A673 (cell line): Measurements from ENCODE around the gene PANK3. TPM values are rescaled to one million over a fixed set of nuclear protein-coding genes. Genes with fewer than 3 reads are reported as not detected.

ENCODE experiments used
- BruUV-seq: library from RNA; stranded (reverse); fragments of 400-500 nt; replicated peaks from 2 replicates; lab custom pipeline; 2021; lab: Mats Ljungman, UMichigan
- CTCF ChIA-PET: fragments of 300-600 bp; sonication (Branson Sonifier 250); formaldehyde crosslinking; loops from one replicate; lab custom pipeline; 2022; ENCODE audit warnings: antibody characterized with exemption; lab: Charles Lee
- POLR2A ChIA-PET: fragments of 300-600 bp; sonication (Branson Sonifier 250); formaldehyde crosslinking; loops from one replicate; lab custom pipeline; 2022; ENCODE audit warnings: antibody characterized with exemption; ENCODE audit not compliant: low non-redundant PET; lab: Charles Lee
- DNase-seq: peaks from one replicate; pipeline ENCODE4 v3.0.0-alpha.2; 2015; ENCODE audit warnings: low spot score
- H3K27ac ChIP-seq: fragments of 200-600 bp; sonication (generic); 2 replicates; pipeline ENCODE4 v1.5.1; 2016; ENCODE audit warnings: mixed run types, low read depth, mild to moderate bottlenecking, mixed read lengths, antibody characterized with exemption, low read length; ENCODE audit not compliant: poor library complexity, severe bottlenecking
- H3K27me3 ChIP-seq: fragments of 200-600 bp; sonication (generic); replicated peaks from 2 replicates; pipeline ENCODE4 v1.6.1; 2017; ENCODE audit warnings: mixed run types, low read depth, mild to moderate bottlenecking, mixed read lengths, antibody characterized with exemption, low read length; ENCODE audit not compliant: insufficient read depth, poor library complexity
- H3K36me3 ChIP-seq: fragments of 200-600 bp; sonication (generic); 2 replicates; pipeline ENCODE4 v1.6.1; 2016; ENCODE audit warnings: mixed run types, mild to moderate bottlenecking, mixed read lengths, antibody characterized with exemption, low read length; ENCODE audit not compliant: insufficient read depth, poor library complexity, severe bottlenecking
- H3K4me1 ChIP-seq: fragments of 200-600 bp; sonication (generic); 2 replicates; pipeline ENCODE4 v1.6.1; 2017; ENCODE audit warnings: mixed run types, mild to moderate bottlenecking, mixed read lengths, antibody characterized with exemption, low read length; ENCODE audit not compliant: insufficient read depth, poor library complexity, severe bottlenecking
- H3K4me3 ChIP-seq: fragments of 200-600 bp; sonication (generic); 2 replicates; pipeline ENCODE4 v1.5.1; 2016; ENCODE audit warnings: low read depth, mixed run types, mild to moderate bottlenecking, mixed read lengths, low read length; ENCODE audit not compliant: poor library complexity, severe bottlenecking
- H3K9me3 ChIP-seq: fragments of 200-600 bp; sonication (generic); 2 replicates; pipeline ENCODE4 v1.6.1; 2016; ENCODE audit warnings: mixed run types, low read depth, mild to moderate bottlenecking, mixed read lengths, antibody characterized with exemption, low read length; ENCODE audit not compliant: poor library complexity, severe bottlenecking
- CTCF ChIP-seq: fragments of 300-800, 200-600 bp; sonication (generic); conservative IDR thresholded peaks from 2 replicates; pipeline ENCODE4 v1.5.1; 2017; ENCODE audit warnings: low read depth, mild to moderate bottlenecking, antibody characterized with exemption, low read length, moderate library complexity, mixed read lengths
- EZH2 ChIP-seq: fragments of 200-600 bp; sonication (generic); IDR thresholded peaks from 2 replicates; pipeline ENCODE4 v1.6.1; 2017; ENCODE audit warnings: borderline replicate concordance, low read depth, mild to moderate bottlenecking, mixed read lengths, antibody characterized with exemption, low read length; ENCODE audit not compliant: poor library complexity, severe bottlenecking
- intact Hi-C: fragments of 100-400 bp; cut with micrococcal nuclease; formaldehyde crosslinking; loops from one replicate; pipeline ENCODE4 v1.10.0; 2022; ENCODE audit not compliant: unreplicated experiment
- microRNA-seq: library from miRNA; unstranded; fragments of <30 nt; microRNA quantifications from one replicate; pipeline ENCODE4 v1.2.0, GENCODE V29; 2021
- total RNA-seq: library from RNA; stranded (reverse); gene quantifications from 2 replicates; pipeline ENCODE4 v1.2.3, GENCODE V29; 2021

PANK3 gene
- total RNA-seq, 1 experiment from 2014 or later = 79.2 TPM

DNA sequence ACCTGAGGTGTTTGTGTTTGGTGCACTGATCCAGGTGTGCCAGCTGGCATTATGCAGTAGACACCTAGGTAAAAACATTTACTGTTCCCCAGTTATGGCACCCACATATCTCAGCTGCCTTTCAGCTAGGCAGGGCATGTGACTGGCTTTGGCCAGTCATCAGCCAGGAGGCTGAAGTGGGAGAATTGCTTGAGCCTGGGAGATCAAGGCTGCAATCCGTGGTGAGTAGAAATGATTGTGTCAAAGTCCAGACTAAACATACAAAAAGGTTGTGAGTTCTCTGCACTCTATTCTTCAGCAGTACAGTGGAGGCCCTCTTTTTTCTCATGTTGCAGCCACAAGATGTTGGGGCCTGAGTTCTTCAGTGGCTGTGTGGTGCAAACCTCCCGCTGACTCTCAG, 53.3 kb downstream of the PANK3 start:
- H3K27me3 ChIP-seq = peaks cover 20% of the 10 kb centered on the region
- intact Hi-C loops = no loop called here
- BruUV-seq = no TSS peak
- no peak for TF ChIP-seq CTCF
- TF ChIP-seq EZH2 = no peak
- ChIA-PET CTCF (no interaction called here), POLR2A (no interaction called here)
- DNase-seq = no peak
- no peaks in the 10 kb centered on the region for H3K4me1 ChIP-seq
- no peaks in the 10 kb centered on the region for H3K36me3 ChIP-seq
- H3K27ac ChIP-seq = no peak overlapping the region
- H3K9me3 ChIP-seq = no peaks in the 10 kb centered on the region
- H3K4me3 ChIP-seq = no peak overlapping the region

- Histone ChIP-seq H3K4me1 (no peaks in the 10 kb centered on the region), H3K27me3 (no peaks in the 10 kb centered on the region), H3K36me3 (peaks cover 82% of the 10 kb centered on the region), H3K9me3 (peaks cover 14% of the 10 kb centered on the region), H3K27ac (no peak overlapping the region), H3K4me3 (no peak overlapping the region)
- ChIA-PET POLR2A (no interaction called here), CTCF (no interaction called here)
- no peak for TF ChIP-seq CTCF
- no peak for DNase-seq
- no TSS peak for BruUV-seq
- intact Hi-C loops = no loop called here
Measured at GRCh38 chr5:168513861-168514428, 65.2 kb downstream of the PANK3 start.

DNA sequence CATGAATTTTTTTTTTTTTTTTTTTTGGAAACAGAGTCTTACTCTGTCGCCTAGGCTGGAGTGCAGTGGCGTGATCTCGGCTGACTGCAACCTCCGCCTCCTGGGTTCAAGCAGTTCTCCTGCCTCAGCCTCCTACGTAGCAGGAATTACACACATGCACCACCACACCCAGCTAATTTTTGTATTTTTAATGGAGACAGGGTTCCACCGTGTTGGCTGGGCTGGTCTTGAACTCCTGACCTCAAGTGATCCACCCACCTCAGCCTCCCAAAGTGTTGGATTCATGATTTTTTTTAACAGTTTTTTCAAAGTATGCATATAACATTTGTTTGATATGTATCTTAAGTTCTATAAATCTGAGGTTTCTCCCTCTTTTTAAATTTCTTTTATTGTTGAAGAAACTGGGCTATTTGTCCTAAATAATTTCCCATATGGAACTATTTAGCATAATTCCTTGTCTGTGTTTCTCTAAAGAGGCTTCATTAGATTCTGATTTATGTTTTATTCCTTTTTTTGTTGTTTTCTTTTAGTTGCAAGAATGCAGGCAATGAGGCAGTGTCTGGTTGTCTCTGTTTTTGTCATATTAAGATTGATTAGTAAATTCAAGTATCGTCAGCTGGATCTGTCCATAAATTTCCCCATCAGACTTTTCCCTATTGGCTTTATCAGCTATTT, 76.5 kb downstream of the PANK3 start:
- intact Hi-C loops = loop anchor here (5.0 kb wide), 1 partner anchor 75 kb away; the partner anchor contains the start of gene PANK3
- TF ChIP-seq EZH2 (no peak), CTCF (no peak)
- DNase-seq = no peak
- no peaks in the 10 kb centered on the region for H3K4me1 ChIP-seq
- no TSS peak for BruUV-seq
- no peaks in the 10 kb centered on the region for H3K9me3 ChIP-seq
- CTCF ChIA-PET = no interaction called here
- no peak overlapping the region for H3K4me3 ChIP-seq
- no peaks in the 10 kb centered on the region for H3K27me3 ChIP-seq
- POLR2A ChIA-PET = no interaction called here
- H3K27ac ChIP-seq = no peak overlapping the region
- peaks cover 36% of the 10 kb centered on the region for H3K36me3 ChIP-seq

Small RNAs within 50 kb of the gene (microRNA-seq; reads per million reads assigned to microRNA genes)
- gene MIR103A1 (not detected), gene MIR103B1 (not detected)

Other genes with a start within 250 kb of the PANK3 start
- 100 and 105 TPM in 2 replicates for gene RARS1, start 92.9 kb downstream of the PANK3 start, total RNA-seq
- gene FBLL1, start 50.1 kb downstream of the PANK3 start, total RNA-seq = 0.45 and 1.0 TPM in 2 replicates